Aorta (tissue), 5 donors: ENCODE results near the gene TMEM86B. TPM values are rescaled to one million over a fixed set of nuclear protein-coding genes. Genes with fewer than 3 reads are reported as not detected.

Experiments used
- ATAC-seq: fragments of 200-7000 bp; cut with Tn5 transposase; one replicate; pipeline ENCODE4 v1.9.1; 2022; ENCODE audit warnings: moderate library complexity; ENCODE audit not compliant: low FRiP score
- DNase-seq, 2 donors: peaks; one replicate each; pipeline ENCODE4 v3.0.0-alpha.2; 2020
- H3K27ac ChIP-seq, 2 donors: one replicate each; pipeline ENCODE4 v1.5.1; 2013; ENCODE audit warnings: low read length in 2 of 2, mild to moderate bottlenecking in 2 of 2, moderate library complexity in 2 of 2, control low read depth in 1 of 2, inconsistent platforms in 1 of 2, low read depth in 1 of 2
- H3K27me3 ChIP-seq, 2 donors: one replicate each; pipeline ENCODE4 v1.6.1; 2013; ENCODE audit warnings: control low read depth in 1 of 2, low read length in 1 of 2, mild to moderate bottlenecking in 1 of 2, moderate library complexity in 1 of 2; ENCODE audit not compliant: insufficient read depth in 2 of 2, control insufficient read depth in 1 of 2
- H3K36me3 ChIP-seq, 2 donors: one replicate each; pipeline ENCODE4 v1.6.1; 2013; ENCODE audit warnings: control low read depth in 1 of 2, low read length in 1 of 2, mild to moderate bottlenecking in 1 of 2; ENCODE audit not compliant: insufficient read depth in 2 of 2, control insufficient read depth in 1 of 2
- H3K4me1 ChIP-seq, 2 donors: one replicate each; pipeline ENCODE4 v1.6.1; 2013; ENCODE audit warnings: low read length in 2 of 2, control low read depth in 1 of 2, mild to moderate bottlenecking in 1 of 2, moderate library complexity in 1 of 2; ENCODE audit not compliant: insufficient read depth in 2 of 2, control insufficient read depth in 1 of 2
- H3K4me3 ChIP-seq, 2 donors: one replicate each; pipeline ENCODE4 v1.5.1; 2013; ENCODE audit warnings: low read length in 2 of 2, control low read depth in 1 of 2, mild to moderate bottlenecking in 1 of 2
- H3K9me3 ChIP-seq: one replicate; pipeline ENCODE4 v1.6.1; 2013; ENCODE audit warnings: mild to moderate bottlenecking, low read length; ENCODE audit not compliant: control insufficient read depth
- WGBS, 2 donors: extraction: QIAGEN DNeasy Blood & Tissue Kit; methylation state at CpG; one replicate each; pipeline ENCODE4 v1.1.7; 2013; 5-methylcytosine and 5-hydroxymethylcytosine counted together
- intact Hi-C, 2 donors: fragments of 100-400 bp; cut with DNase I; formaldehyde crosslinking; loops; one replicate each; pipeline versions ENCODE4 v1.14.2 to v1.15.0; 2022
- polyA plus RNA-seq, 2 donors: library from polyadenylated mRNA; stranded (reverse); fragments of 200-250 nt; gene quantifications; one replicate each; pipeline ENCODE4 v1.2.3, GENCODE V29; 2013
- total RNA-seq, 2 donors: library from RNA; stranded (reverse); fragmentation: NEBNext Ultra II Directional; extraction: Animal tissue kit (Norgen Biotek cat#: 25700); gene quantifications; one replicate each; pipeline ENCODE4 v1.2.1, GENCODE V29; 2021
- donor health status: healthy with polysubstance abuse.
- donor health status: Bipolar disorder and iron deficiency.
- donor health status: DM: no; HTN: no; CAD: no.
- donor health status: DM: no; HTN: no; CAD: no.
- donor health status: DM: yes; HTN: yes; CAD: no.

TMEM86B gene
- total and polyA plus RNA-seq, 4 donors, result 2.0 to 10.9 (median 3.2) TPM

DNA sequence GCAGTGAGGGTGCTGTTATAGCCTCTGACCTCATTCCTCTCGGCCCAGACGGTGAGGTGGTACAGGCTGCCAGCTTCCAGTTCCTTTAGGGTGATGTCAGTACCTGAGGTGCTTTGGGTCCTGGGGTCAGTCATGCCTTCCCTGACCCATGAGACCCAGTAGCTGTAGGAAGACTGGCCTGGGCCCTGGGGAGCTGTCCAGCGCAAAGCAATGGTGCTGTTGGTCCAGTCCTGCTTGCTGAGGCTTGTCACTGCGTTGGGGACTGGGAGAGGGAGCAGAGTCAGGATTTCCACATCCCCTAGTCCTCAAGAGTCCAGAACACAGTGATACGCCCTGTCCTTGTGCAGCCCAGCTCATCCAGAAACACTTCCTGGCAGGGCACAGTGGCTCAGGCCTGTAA lies 29.9 kb downstream of the TMEM86B start:
- Histone ChIP-seq H3K36me3 (no peaks in the 10 kb centered on the region), H3K27ac (no peak overlapping the region), H3K4me3 (no peak overlapping the region), H3K4me1 (no peaks in the 10 kb centered on the region), H3K9me3 (no peaks in the 10 kb centered on the region), H3K27me3 (no peaks in the 10 kb centered on the region)
- no peak for ATAC-seq
- intact Hi-C loops, result no loop called here
- DNase-seq, result no peak
- 45% methylated on average over 5 of the region's 5 CpGs for WGBS, 2 donors

- H3K9me3 ChIP-seq, result no peaks in the 10 kb centered on the region
- H3K36me3 ChIP-seq, result no peaks in the 10 kb centered on the region
- intact Hi-C loops, result no loop called here
- ATAC-seq (no peak), DNase-seq (no peak)
- H3K4me3 ChIP-seq, result no peak overlapping the region
- H3K27me3 ChIP-seq, result no peaks in the 10 kb centered on the region
- WGBS, 2 donors, result 50 to 56% methylated on average over 4 of the region's 4 CpGs
- no peaks in the 10 kb centered on the region for H3K4me1 ChIP-seq
- no peak overlapping the region for H3K27ac ChIP-seq
Observed at GRCh38 chr19:55197528-55197927, 31.0 kb downstream of the TMEM86B start.

GRCh38 chr19:55196803-55197202 lies 31.8 kb downstream of the TMEM86B start:
- Histone ChIP-seq H3K9me3 (no peaks in the 10 kb centered on the region), H3K36me3 (no peaks in the 10 kb centered on the region), H3K4me1 (no peaks in the 10 kb centered on the region), H3K27me3 (no peaks in the 10 kb centered on the region), H3K27ac (no peak overlapping the region), H3K4me3 (no peak overlapping the region)
- no peak for ATAC-seq
- intact Hi-C loops, result no loop called here
- no peak for DNase-seq
- 83 to 87% methylated on average over 10 of the region's 10 CpGs for WGBS, 2 donors

GRCh38 chr19:55193481-55193880 lies 35.1 kb downstream of the TMEM86B start:
- Histone ChIP-seq H3K9me3 (no peaks in the 10 kb centered on the region), H3K36me3 (no peaks in the 10 kb centered on the region), H3K27ac (no peak overlapping the region), H3K27me3 (no peaks in the 10 kb centered on the region), H3K4me1 (no peaks in the 10 kb centered on the region), H3K4me3 (no peak overlapping the region)
- intact Hi-C loops, result no loop called here
- DNase-seq, result no peak
- WGBS, 2 donors, result 72 to 76% methylated on average over 12 of the region's 12 CpGs
- no peak for ATAC-seq

GRCh38 chr19:55189403-55189835 lies 39.1 kb downstream of the TMEM86B start:
- ATAC-seq, result no peak

GRCh38 chr19:55188625-55189024 lies 39.9 kb downstream of the TMEM86B start:
- ATAC-seq, result no peak
- intact Hi-C loops, result no loop called here
- H3K27me3 ChIP-seq, result no peaks in the 10 kb centered on the region

More at GRCh38 chr19:55189403-55189835, 39.1 kb downstream of the TMEM86B start:
- Histone ChIP-seq H3K36me3 (no peaks in the 10 kb centered on the region), H3K9me3 (peaks cover 2% of the 10 kb centered on the region), H3K27me3 (no peaks in the 10 kb centered on the region), H3K4me1 (no peaks in the 10 kb centered on the region), H3K27ac (no peak overlapping the region), H3K4me3 (no peak overlapping the region)
- intact Hi-C loops, result no loop called here
- 57 to 63% methylated on average over 15 of the region's 15 CpGs for WGBS, 2 donors
- DNase-seq, result no peak

GRCh38 chr19:55186080-55186479 lies 42.5 kb downstream of the TMEM86B start:
- Histone ChIP-seq H3K9me3 (peaks cover 2% of the 10 kb centered on the region), H3K27ac (no peak overlapping the region), H3K36me3 (no peaks in the 10 kb centered on the region), H3K4me3 (no peak overlapping the region), H3K4me1 (no peaks in the 10 kb centered on the region), H3K27me3 (no peaks in the 10 kb centered on the region)
- ATAC-seq, result no peak
- WGBS, 2 donors, result 73 to 75% methylated on average over 12 of the region's 12 CpGs
- intact Hi-C loops, result no loop called here
- no peak for DNase-seq

More at GRCh38 chr19:55188625-55189024, 39.9 kb downstream of the TMEM86B start:
- H3K36me3 ChIP-seq, result no peaks in the 10 kb centered on the region
- no peaks in the 10 kb centered on the region for H3K4me1 ChIP-seq
- WGBS, 2 donors, result 62 to 67% methylated on average over 8 of the region's 8 CpGs
- DNase-seq, result no peak
- H3K4me3 ChIP-seq, result no peak overlapping the region
- peaks cover 2% of the 10 kb centered on the region for H3K9me3 ChIP-seq
- H3K27ac ChIP-seq, result no peak overlapping the region

DNA sequence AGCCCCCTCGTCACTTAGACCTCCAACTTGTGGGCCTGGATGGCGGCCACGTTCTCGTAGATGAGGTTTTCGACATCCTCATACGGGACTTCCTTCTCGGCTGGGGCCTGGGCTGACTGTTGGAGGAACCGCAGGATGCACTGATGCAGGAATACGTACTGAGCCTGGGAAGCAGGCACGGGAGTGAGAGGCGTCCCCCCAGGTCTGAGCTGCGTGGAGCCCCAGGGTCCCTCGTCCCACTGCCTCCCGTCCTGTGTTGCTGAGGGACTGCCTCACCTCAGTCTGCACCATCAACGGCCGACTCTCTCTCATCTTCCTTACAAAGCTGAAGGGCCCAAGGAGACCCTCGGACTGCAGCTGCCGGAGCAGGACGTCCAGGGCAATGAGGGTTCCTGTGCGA lies 46.8 kb downstream of the TMEM86B start:
- H3K9me3 ChIP-seq, result peaks cover 2% of the 10 kb centered on the region
- no peaks in the 10 kb centered on the region for H3K4me1 ChIP-seq
- H3K27ac ChIP-seq, result no peak overlapping the region
- H3K27me3 ChIP-seq, result no peaks in the 10 kb centered on the region
- 68 to 69% methylated on average over 20 of the region's 20 CpGs for whole genome bisulfite sequencing, 2 donors
- no peak overlapping the region for H3K4me3 ChIP-seq
- ATAC-seq, result no peak
- no peak for DNase-seq
- intact Hi-C loops, result no loop called here
- no peaks in the 10 kb centered on the region for H3K36me3 ChIP-seq

DNA sequence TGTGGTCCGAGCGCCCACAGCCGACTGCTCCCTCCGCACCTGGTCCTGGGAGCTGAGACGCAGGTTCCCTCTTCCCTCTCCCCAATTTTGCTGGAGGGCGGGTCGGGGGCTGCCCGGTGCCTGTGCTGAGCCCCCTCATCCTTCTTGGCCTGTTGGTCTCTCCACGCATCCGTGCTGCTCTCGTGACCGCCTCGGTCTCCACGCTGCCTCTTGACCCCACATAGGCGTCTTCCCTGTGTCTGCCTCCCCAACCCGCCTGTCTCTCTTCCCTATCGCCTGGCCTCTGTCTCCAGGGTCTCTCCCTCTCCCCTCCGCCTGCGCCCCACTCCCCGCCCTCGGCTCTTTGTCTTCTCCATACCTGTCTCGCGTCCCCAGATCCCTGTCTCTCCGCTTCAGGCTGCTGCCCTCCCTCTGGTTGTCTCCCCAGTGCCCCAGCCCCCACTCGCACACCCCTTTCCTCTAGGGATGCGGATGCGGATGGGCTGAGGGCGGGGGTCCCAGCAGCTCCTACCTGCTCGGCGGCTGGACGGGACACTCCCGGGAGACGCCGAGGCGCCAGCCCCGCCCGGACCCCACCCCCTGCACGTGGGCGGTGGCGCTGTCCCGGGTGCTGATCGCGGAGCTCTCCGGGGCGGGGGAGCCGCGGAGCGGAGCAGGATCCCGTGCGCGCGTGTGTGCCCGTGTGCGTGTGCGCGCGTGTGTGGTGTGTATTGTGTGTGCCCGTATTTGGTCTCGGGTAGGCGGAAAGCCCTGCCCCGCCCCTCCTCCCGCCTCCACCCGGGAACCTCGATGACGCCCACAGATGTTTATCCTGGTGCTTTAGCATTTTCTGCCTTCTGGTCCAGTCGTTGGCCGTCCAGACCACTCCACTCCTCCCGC lies 48.7 kb downstream of the TMEM86B start, which contains the start of gene SYT5:
SYT5 (minus strand) TSS at position 684 of the 879 bp plus-strand sequence. CDS start 1,248 bp downstream, outside the sequence.
- peaks cover 2% of the 10 kb centered on the region for H3K9me3 ChIP-seq
- ATAC-seq (no peak), DNase-seq (no peak)
- no peaks in the 10 kb centered on the region for H3K4me1 ChIP-seq
- H3K27ac ChIP-seq, result no peak within 1 kb of the TSS
- H3K36me3 ChIP-seq, result no peaks in the 10 kb centered on the region
- 1% methylated on average over 64 to 68 of the region's 68 CpGs for WGBS, 2 donors
- H3K27me3 ChIP-seq, result peaks cover 0 to 4% of the 10 kb centered on the region in 2 donors
- no peak within 1 kb of the TSS for H3K4me3 ChIP-seq
- intact Hi-C loops, result no loop called here
